ENCODE data around the gene GDPD4.

The GDPD4 gene

GRCh38 chr11:77244277-77245027, 57.0 kb downstream of the GDPD4 start:
- DNase-seq (ENCODE audit: low spot score): no peak

DNA sequence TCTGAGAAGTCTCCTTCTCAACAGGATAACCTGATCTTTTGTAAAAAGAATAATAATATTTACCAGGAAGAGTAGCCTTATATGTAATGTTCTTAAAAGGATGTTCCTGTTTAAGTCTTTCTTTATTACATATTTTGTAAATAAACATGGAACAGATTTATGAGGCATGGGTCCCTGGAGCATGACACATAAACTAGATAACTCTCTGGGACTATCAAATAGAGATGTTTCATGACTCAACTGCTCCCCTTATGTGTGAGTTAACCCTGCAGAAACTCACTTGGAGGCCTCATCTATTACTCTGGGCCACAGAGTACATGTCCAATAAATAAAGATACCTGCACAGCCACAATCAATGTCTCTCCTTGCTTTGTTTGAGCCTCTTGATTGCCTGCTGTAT, 64.6 kb downstream of the GDPD4 start:
- no peak for DNase-seq (ENCODE audit: low spot score)

GRCh38 chr11:77233011-77233410, 68.5 kb downstream of the GDPD4 start:
- DNase-seq (ENCODE audit: low spot score): no peak

GRCh38 chr11:77232242-77232641, 69.2 kb downstream of the GDPD4 start:
- no peak for DNase-seq (ENCODE audit: low spot score)

DNA sequence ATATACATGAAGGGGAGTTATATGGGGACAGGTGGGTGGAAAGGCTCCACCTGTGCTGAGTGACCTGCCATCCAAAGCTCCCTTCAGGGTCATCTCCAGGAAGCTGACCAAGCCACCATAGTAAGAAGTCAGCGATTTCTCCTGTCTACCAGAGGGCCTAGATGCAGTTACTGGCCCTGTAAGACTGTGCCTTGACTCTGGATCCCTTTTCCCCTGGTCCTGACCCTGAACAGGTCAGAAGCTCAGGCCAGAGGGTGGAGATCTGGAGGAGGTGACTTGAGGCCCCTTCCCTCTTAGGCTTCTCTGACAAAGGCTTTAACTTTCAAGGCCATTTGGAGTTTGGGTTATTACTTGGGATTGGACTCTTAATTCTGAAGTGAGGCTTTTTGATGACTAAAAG, 69.7 kb downstream of the GDPD4 start:
- DNase-seq (ENCODE audit: low spot score): no peak

DNA sequence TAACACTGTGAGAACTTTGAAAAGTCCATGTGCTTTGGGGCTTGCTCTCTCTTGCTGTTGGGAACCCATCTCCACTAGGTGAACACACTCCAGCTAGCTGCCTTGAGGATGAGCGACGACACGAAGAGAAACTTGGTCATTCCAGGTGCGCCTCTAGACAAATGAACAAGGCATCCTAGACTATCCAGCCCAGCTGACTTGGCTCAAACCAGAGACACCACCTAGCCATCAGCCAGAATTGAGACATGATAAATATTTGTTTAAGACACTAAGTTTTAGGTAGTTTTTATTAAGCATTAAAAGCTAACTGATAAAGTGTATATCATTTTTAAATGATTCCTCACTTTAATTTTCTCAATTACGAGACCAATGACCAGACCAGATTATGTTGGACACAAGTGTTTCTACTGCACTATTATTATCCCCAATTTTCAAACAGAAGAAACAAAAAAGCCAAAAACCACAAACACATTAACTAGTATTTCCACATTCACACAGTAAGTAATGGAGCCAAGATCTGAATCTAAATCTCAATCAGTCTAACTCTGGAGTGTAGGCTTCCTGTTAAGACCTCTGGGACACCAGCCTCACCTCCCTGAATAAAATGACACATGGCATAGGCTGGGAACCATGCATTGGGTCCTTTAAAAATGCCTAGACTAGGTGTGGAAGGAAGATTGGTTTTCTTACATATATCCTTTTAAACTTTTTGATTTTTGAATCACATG, 70.4 kb downstream of the GDPD4 start:
- no peak for DNase-seq (ENCODE audit: low spot score)

DNA sequence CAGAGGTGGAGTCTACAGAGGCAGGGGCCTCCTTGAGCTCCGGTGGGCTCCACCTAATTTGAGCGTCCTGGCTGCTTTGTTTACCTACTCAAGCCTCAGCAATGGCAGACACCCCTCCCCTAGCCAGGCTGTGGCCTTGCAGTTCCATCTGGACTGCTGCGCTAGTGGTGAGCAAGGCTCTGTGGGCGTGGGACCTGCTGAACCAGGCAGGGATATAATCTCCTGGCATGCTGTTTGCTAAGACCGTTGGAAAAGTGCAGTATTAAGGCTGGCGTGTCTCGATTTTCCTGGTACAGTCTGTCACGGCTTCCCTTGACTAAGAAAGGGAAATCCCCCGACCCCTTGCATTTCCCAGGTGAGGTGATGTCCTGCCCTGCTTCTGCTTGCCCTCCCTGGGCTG, 77.7 kb downstream of the GDPD4 start:
- no peak for DNase-seq (ENCODE audit: low spot score)

GRCh38 chr11:77217156-77217555, 84.3 kb downstream of the GDPD4 start:
- DNase-seq (ENCODE audit: low spot score): peak; percentile 2

- no peak for DNase-seq (ENCODE audit: low spot score)
These were observed 86.4 kb downstream of the GDPD4 start for GRCh38 chr11:77215106-77215505.

DNA sequence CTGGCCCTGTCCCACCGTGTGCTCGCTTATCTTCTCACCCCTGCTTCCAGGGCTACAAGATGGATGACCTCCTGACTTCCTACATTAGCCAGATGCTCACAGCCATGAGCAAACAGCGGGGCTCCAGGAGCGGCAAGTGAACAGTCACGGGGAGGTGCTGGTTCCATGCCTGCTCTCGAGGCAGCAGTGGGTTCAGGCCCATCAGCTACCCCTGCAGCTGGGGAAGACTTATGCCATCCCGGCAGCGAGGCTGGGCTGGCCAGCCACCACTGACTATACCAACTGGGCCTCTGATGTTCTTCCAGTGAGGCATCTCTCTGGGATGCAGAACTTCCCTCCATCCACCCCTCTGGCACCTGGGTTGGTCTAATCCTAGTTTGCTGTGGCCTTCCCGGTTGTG, 86.9 kb downstream of the GDPD4 start:
- no peak for DNase-seq (ENCODE audit: low spot score)

DNA sequence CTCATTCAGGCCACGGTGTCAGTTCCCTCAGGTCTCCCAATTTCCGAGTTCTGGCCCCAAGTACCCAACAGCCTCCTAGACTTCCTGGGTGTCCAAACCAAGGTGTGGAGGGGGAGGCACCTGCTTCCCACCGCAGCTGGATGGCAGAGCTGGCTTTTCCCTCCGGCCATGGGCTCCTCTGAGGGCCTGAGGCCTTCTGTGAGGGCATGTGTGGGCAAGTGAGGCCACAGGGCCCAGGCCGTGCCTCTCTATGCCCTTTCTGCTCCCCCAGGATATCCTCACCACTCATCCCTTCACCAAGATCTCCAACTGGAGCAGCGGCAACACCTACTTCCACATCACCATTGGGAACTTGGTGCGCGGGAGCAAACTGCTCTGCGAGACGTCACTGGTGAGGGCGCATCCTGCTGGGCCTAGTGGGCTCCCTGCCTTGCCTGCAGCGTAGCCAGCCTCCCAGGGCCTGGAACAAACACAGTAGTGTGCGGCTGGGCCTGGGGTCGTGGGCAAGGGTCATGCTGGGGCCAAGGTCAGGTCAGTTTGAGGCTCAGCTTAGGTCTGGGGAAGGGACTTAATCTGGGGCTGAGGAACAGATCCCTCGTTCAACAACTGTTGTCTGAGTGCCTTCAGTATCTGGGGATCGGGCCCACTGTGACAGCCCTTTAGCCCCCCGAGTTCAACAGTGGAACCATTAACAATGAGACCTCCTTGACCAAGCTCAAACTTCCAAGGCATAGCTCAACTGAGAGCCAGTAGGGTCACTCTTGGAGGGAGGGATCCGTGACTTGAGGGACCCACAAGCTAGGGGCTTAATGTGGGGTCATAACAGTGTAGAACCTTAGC, 87.7 kb downstream of the GDPD4 start:
- no peak for DNase-seq (ENCODE audit: low spot score)

- DNase-seq (ENCODE audit: low spot score): no peak
These were observed 88.4 kb downstream of the GDPD4 start for GRCh38 chr11:77213029-77213579.

DNA sequence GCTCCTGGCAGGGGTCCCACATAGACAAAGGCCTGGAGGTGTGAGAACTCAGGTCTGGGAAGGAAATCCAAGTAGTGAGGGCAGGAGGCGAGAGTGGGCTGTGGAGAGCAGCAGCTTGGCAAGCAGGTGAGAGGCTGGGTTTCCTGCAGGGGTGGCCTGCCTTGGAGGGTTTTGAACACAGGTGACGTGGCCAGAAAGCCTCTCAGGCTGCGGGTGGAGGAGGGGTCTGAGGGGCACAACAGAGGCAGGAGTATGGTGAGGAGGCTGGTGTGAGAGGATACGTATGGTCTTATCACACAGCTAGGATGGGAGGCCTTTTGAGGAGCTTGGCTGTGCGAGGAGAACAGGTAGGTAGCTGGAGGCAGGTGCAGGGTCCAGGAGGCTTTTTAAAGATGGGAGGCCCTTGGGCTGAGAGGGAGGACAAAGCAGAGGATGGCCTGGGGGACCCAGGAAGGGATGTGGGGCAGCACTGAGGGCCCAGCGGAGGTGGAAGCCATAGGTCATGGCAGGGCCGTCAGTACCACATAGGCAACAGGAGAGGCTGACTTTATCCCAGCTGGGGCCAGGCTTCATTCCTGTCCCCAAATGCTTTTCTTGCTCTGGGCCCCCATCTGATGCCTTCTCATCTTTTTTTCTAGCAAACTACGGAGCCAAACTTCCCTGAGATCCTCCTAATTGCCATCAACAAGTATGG, 89.0 kb downstream of the GDPD4 start:
- no peak for DNase-seq (ENCODE audit: low spot score)

DNA sequence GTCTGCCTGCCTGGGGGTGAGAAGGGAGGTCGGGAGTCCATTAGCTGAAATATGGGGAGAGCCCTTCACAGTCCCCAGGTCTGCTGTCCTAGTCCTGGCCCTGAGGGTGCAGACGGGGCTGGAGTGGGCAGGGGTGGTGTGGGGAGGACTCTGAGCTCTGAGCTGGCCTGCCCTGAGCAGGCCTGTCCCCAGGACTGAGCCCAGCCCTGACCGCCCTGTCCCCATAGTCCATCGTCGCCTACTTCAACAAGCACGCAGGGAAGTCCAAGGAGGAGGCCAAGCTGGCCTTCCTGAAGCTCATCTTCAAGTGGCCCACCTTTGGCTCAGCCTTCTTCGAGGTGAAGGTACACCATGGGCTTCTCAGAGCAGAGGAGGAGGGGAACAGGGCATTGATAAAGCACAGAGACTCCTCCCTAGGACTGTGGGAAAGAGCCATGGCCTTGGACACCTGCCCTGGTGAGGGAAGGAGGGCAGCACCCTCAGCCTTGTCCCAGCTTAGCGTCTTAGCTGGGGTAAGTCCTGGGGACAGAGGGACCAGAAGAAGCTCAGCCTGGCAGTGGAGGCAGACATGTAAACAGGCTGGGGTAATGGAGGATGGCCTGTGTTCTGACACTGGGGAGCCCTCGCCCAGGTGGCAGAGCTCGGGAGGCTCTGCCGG, 89.8 kb downstream of the GDPD4 start:
- no peak for DNase-seq (ENCODE audit: low spot score)

GRCh38 chr11:77211040-77211451, 90.4 kb downstream of the GDPD4 start:
- no peak for DNase-seq (ENCODE audit: low spot score)

DNA sequence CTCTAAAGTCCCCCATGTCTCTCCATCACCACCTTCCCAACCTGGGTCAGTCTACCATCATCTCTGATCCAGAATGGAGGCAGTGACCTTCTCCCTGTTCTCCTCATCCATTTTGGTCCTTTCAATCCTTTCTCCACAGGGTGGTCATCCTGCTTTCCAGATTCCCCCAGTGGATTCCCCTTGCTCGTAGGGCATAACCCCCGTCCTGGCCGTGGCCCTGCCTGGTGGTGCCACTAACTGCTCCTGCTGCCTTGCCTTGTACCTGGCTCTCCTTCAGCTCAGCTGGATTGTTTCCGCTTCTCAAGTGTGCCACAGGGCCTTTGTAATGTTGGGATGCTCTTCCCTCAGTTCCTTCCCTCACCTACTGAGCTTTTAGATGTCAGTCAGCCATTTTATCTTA, 91.8 kb downstream of the GDPD4 start:
- DNase-seq (ENCODE audit: low spot score): no peak

DNA sequence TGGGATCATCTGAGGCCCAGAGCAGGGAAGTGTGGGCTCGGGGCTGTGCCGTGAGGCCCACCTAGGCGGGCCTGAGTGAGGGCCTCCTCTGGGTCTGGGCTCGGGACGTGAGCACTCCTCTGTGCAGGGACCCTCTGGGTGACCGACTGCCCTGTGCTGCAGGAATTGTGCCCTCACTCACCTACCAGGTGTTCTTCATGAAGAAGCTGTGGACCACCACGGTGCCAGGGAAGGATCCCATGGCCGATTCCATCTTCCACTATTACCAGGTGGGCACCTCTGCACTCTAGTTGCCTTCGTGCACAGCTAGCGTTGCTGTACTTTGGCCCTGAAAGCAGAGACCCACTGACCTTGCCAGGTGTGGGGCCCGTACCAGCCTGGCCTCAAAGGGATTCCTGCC, 93.0 kb downstream of the GDPD4 start:
- DNase-seq (ENCODE audit: low spot score): no peak

GRCh38 chr11:77207618-77208313, 93.7 kb downstream of the GDPD4 start:
- no peak for DNase-seq (ENCODE audit: low spot score)

GRCh38 chr11:77207019-77207485, 94.4 kb downstream of the GDPD4 start:
- DNase-seq (ENCODE audit: low spot score): no peak

GRCh38 chr11:77206264-77207018, 95.0 kb downstream of the GDPD4 start:
- no peak for DNase-seq (ENCODE audit: low spot score)

Data from pons (tissue), 1 donor.